MM.1S (cell line): Measurements from ENCODE around the gene RCN2.

ENCODE experiments used
- EZH2 ChIP-seq: fragments of 300-600 bp; sonication (generic); optimal IDR thresholded peaks from 2 replicates; pipeline ENCODE3; 2017; ENCODE audit warnings: low read depth, mild to moderate bottlenecking, antibody characterized with exemption, low read length, mixed read lengths
- TF ChIP-seq, protein P1 (sequence below): fragments of 300-600 bp; sonication (generic); IDR thresholded peaks from 2 replicates; pipeline ENCODE4 v1.5.1; 2016; ENCODE audit warnings: antibody characterized with exemption, low read length, mixed read lengths

- TF ChIP-seq, protein P1, sequence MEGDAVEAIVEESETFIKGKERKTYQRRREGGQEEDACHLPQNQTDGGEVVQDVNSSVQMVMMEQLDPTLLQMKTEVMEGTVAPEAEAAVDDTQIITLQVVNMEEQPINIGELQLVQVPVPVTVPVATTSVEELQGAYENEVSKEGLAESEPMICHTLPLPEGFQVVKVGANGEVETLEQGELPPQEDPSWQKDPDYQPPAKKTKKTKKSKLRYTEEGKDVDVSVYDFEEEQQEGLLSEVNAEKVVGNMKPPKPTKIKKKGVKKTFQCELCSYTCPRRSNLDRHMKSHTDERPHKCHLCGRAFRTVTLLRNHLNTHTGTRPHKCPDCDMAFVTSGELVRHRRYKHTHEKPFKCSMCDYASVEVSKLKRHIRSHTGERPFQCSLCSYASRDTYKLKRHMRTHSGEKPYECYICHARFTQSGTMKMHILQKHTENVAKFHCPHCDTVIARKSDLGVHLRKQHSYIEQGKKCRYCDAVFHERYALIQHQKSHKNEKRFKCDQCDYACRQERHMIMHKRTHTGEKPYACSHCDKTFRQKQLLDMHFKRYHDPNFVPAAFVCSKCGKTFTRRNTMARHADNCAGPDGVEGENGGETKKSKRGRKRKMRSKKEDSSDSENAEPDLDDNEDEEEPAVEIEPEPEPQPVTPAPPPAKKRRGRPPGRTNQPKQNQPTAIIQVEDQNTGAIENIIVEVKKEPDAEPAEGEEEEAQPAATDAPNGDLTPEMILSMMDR, result no peak
- no peak for TF ChIP-seq EZH2
Observed at GRCh38 chr15:77001351-77001750, 69.8 kb downstream of the RCN2 start.
